GM19324 (cell line): ENCODE results near the gene SLF2.
"Not testable (repeated sequence)": the region's sequence is repeated elsewhere in the genome, so short reads cannot be mapped to it uniquely, and the experiment has no call there.

Experiments used
- ATAC-seq: cut with Tn5 transposase; IDR thresholded peaks from one replicate; pipeline ENCODE4 v1.9.1; 2021; ENCODE audit warnings: mild to moderate bottlenecking, moderate library complexity; ENCODE audit not compliant: unreplicated experiment, low FRiP score

SLF2 gene

GRCh38 chr10:100878291-100878910 is 34.4 kb upstream of the SLF2 start:
- ATAC-seq, result no peak

- ATAC-seq, result no peak
These were observed 32.9 kb upstream of the SLF2 start for GRCh38 chr10:100879741-100880360.

- ATAC-seq, result no peak
These were observed 31.1 kb upstream of the SLF2 start for GRCh38 chr10:100881556-100882213.

- no peak for ATAC-seq
These were observed 30.5 kb upstream of the SLF2 start for GRCh38 chr10:100882252-100882651.

- ATAC-seq, result no peak
These were observed 30.0 kb upstream of the SLF2 start for GRCh38 chr10:100882671-100883311.

GRCh38 chr10:100883312-100883821 is 29.4 kb upstream of the SLF2 start:
- no peak for ATAC-seq

GRCh38 chr10:100885611-100886010 is 27.2 kb upstream of the SLF2 start:
- not testable (repeated sequence) for ATAC-seq

- ATAC-seq, result no peak
These were observed 26.7 kb upstream of the SLF2 start for GRCh38 chr10:100886091-100886490.

GRCh38 chr10:100886521-100886920 is 26.2 kb upstream of the SLF2 start:
- no peak for ATAC-seq

GRCh38 chr10:100886963-100887362 is 25.8 kb upstream of the SLF2 start:
- ATAC-seq, result no peak

- no peak for ATAC-seq
These were observed 24.9 kb upstream of the SLF2 start for GRCh38 chr10:100887761-100888296.

- no peak for ATAC-seq
These were observed 23.8 kb upstream of the SLF2 start for GRCh38 chr10:100888957-100889356.

- ATAC-seq, result no peak
These were observed 23.2 kb upstream of the SLF2 start for GRCh38 chr10:100889546-100889945.

GRCh38 chr10:100890141-100890672 is 22.6 kb upstream of the SLF2 start:
- ATAC-seq, result no peak

- no peak for ATAC-seq
These were observed 22.0 kb upstream of the SLF2 start for GRCh38 chr10:100890673-100891317.

- ATAC-seq, result no peak
These were observed 18.7 kb upstream of the SLF2 start for GRCh38 chr10:100894033-100894432.

GRCh38 chr10:100894589-100895294 is 18.0 kb upstream of the SLF2 start:
- ATAC-seq, result no peak

- ATAC-seq, result no peak
These were observed 17.4 kb upstream of the SLF2 start for GRCh38 chr10:100895346-100895745.

- no peak for ATAC-seq
These were observed 16.9 kb upstream of the SLF2 start for GRCh38 chr10:100895896-100896295.
